GM13977 (cell line): ENCODE measurements around the gene MST1.
"Not testable (repeated sequence)": the region's sequence is repeated elsewhere in the genome, so short reads cannot be mapped to it uniquely, and the experiment has no call there.

Source experiments
- DNase-seq: peaks from one replicate; pipeline ENCODE4 v3.0.0; 2012; ENCODE audit warnings: low spot score
- CTCF ChIP-seq: IDR thresholded peaks from 2 replicates; pipeline ENCODE4 v1.5.1; 2012; ENCODE audit warnings: mild to moderate bottlenecking, control low read depth; ENCODE audit not compliant: insufficient read depth; ENCODE audit errors: extremely low read depth, missing control alignments
- in situ Hi-C: fragments of 300-500 bp; cut with MboI; formaldehyde crosslinking; loops from one replicate; pipeline ENCODE4 v1.12.0; 2022; ENCODE audit warnings: low sequenced_read_pairs, low pct_unique_long_range_greater_than_20kb, mixed read lengths, inconsistent platforms; ENCODE audit not compliant: unreplicated experiment

The MST1 gene

GRCh38 chr3:49701388-49702077 is 12.3 kb upstream of the MST1 start:
- in situ Hi-C loops = no loop called here
- no peak for DNase-seq
- peak; percentile 42 for TF ChIP-seq CTCF

- in situ Hi-C loops = no loop called here
- DNase-seq = no peak
- peak; percentile 2 for TF ChIP-seq CTCF
Observed at GRCh38 chr3:49700453-49701128, 11.3 kb upstream of the MST1 start.

GRCh38 chr3:49700014-49700413 is 10.7 kb upstream of the MST1 start:
- no peak for TF ChIP-seq CTCF

GRCh38 chr3:49699281-49699979 is 10.2 kb upstream of the MST1 start:
- TF ChIP-seq CTCF = no peak

More at GRCh38 chr3:49700014-49700413, 10.7 kb upstream of the MST1 start:
- in situ Hi-C loops = no loop called here
- no peak for DNase-seq

GRCh38 chr3:49695350-49696015 is 6.2 kb upstream of the MST1 start:
- DNase-seq, in situ Hi-C loops: not testable (repeated sequence)

More at GRCh38 chr3:49699281-49699979, 10.2 kb upstream of the MST1 start:
- in situ Hi-C loops = no loop called here
- no peak for DNase-seq

- in situ Hi-C loops, DNase-seq: not testable (repeated sequence)
Observed at GRCh38 chr3:49694409-49695070, 5.3 kb upstream of the MST1 start.

GRCh38 chr3:49691481-49691880 is 2.2 kb upstream of the MST1 start:
- in situ Hi-C loops, DNase-seq: not testable (repeated sequence)

GRCh38 chr3:49690856-49691255 is 1.6 kb upstream of the MST1 start:
- DNase-seq, in situ Hi-C loops: not testable (repeated sequence)

- DNase-seq, in situ Hi-C loops: not testable (repeated sequence)
Observed at GRCh38 chr3:49689908-49690624, 792 bp upstream of the MST1 start.

- in situ Hi-C loops, DNase-seq: not testable (repeated sequence)
Observed at GRCh38 chr3:49688338-49689045, 782 bp downstream of the MST1 start.

GRCh38 chr3:49687424-49687795 is 1.9 kb downstream of the MST1 start:
- in situ Hi-C loops, DNase-seq: not testable (repeated sequence)
